GM23338 (cell line): ENCODE measurements around the gene KRT78. TPM values are rescaled to one million over a fixed set of nuclear protein-coding genes. Genes with fewer than 3 reads are reported as not detected.
"Not testable (repeated sequence)": the region's sequence is repeated elsewhere in the genome, so short reads cannot be mapped to it uniquely, and the experiment has no call there.

ENCODE experiments used
- ATAC-seq: fragments of 200-7000 bp; cut with Tn5 transposase; 3 replicates; pipeline ENCODE4 v1.9.1; 2020
- DNase-seq: peaks from one replicate; pipeline ENCODE4 v3.0.0-alpha.2; 2015; ENCODE audit warnings: low spot score
- H2AFZ ChIP-seq: fragments of 200-600 bp; sonication (generic); 2 replicates; pipeline ENCODE4 v1.8.0; 2016; ENCODE audit warnings: antibody characterized with exemption, mild to moderate bottlenecking, moderate library complexity
- H3F3A ChIP-seq: fragments of 200-600 bp; sonication (generic); replicated peaks from 2 replicates; pipeline ENCODE4 v1.8.0; 2017; ENCODE audit warnings: antibody characterized with exemption, mixed run types, low read depth
- H3K27ac ChIP-seq: fragments of 200-600 bp; sonication (generic); 2 replicates; pipeline ENCODE4 v1.6.1; 2016; ENCODE audit warnings: low read depth
- H3K27me3 ChIP-seq: fragments of 200-600 bp; sonication (generic); 2 replicates; pipeline ENCODE4 v1.8.0; 2016; ENCODE audit warnings: mild to moderate bottlenecking, mixed run types, moderate library complexity; ENCODE audit not compliant: insufficient read depth
- H3K36me3 ChIP-seq: fragments of 200-600 bp; sonication (generic); 2 replicates; pipeline ENCODE4 v1.8.0; 2016; ENCODE audit warnings: mild to moderate bottlenecking; ENCODE audit not compliant: insufficient read depth
- H3K4me1 ChIP-seq: fragments of 200-600 bp; sonication (generic); 2 replicates; pipeline ENCODE4 v1.8.0; 2016; ENCODE audit warnings: mild to moderate bottlenecking, moderate library complexity; ENCODE audit not compliant: insufficient read depth
- H3K4me2 ChIP-seq: fragments of 200-600 bp; sonication (generic); 2 replicates; pipeline ENCODE4 v1.7.1; 2017; ENCODE audit warnings: mixed run types
- H3K4me3 ChIP-seq: fragments of 200-600 bp; sonication (generic); 2 replicates; pipeline ENCODE4 v1.6.1; 2016; ENCODE audit warnings: mixed run types
- H3K79me2 ChIP-seq: fragments of 200-600 bp; sonication (generic); replicated peaks from 2 replicates; pipeline ENCODE4 v1.8.0; 2017; ENCODE audit warnings: mild to moderate bottlenecking; ENCODE audit not compliant: insufficient read depth
- H3K9me2 ChIP-seq: fragments of 200-600 bp; sonication (generic); 2 replicates; pipeline ENCODE4 v1.8.0; 2017; ENCODE audit not compliant: insufficient read depth
- H4K20me1 ChIP-seq: fragments of 200-600 bp; sonication (generic); replicated peaks from 2 replicates; pipeline ENCODE4 v1.8.0; 2017; ENCODE audit warnings: mild to moderate bottlenecking; ENCODE audit not compliant: insufficient read depth
- H3K27ac Mint-ChIP-seq: 2 replicates; pipeline ENCODE4 v1.8.0; 2020; ENCODE audit warnings: inconsistent platforms, mild to moderate bottlenecking, moderate library complexity, mixed read lengths
- H3K27me3 Mint-ChIP-seq: 3 replicates; pipeline ENCODE4 v1.8.0; 2022; ENCODE audit warnings: low read depth, mild to moderate bottlenecking, moderate library complexity, mixed read lengths, inconsistent platforms; ENCODE audit not compliant: insufficient read depth, poor library complexity
- H3K36me3 Mint-ChIP-seq: 3 replicates; pipeline ENCODE4 v1.8.0; 2021; ENCODE audit warnings: low read depth, mild to moderate bottlenecking, inconsistent platforms, moderate library complexity, mixed read lengths
- H3K4me1 Mint-ChIP-seq: 3 replicates; pipeline ENCODE4 v1.8.0; 2020; ENCODE audit warnings: mild to moderate bottlenecking, inconsistent platforms, mixed read lengths
- H3K4me3 Mint-ChIP-seq: 3 replicates; pipeline ENCODE4 v1.8.0; 2021; ENCODE audit warnings: moderate library complexity, mild to moderate bottlenecking, inconsistent platforms, mixed read lengths
- H3K9me3 Mint-ChIP-seq: 3 replicates; pipeline ENCODE4 v1.8.0; 2020; ENCODE audit warnings: moderate library complexity, mild to moderate bottlenecking, inconsistent platforms, mixed read lengths
- CREB1 ChIP-seq: fragments of 250-450 bp; sonication (Bioruptor Pico); IDR thresholded peaks from 2 replicates; pipeline ENCODE4 v1.5.0; 2020; ENCODE audit warnings: low read depth, mild to moderate bottlenecking, moderate library complexity
- EZH2 ChIP-seq: fragments of 200-600 bp; sonication (generic); IDR thresholded peaks from one replicate; pipeline ENCODE4 v1.8.0; 2017; ENCODE audit warnings: antibody characterized with exemption, mild to moderate bottlenecking, low read depth; ENCODE audit not compliant: unreplicated experiment
- EZH2phosphoT487 ChIP-seq: fragments of 200-600 bp; sonication (generic); IDR thresholded peaks from one replicate; pipeline ENCODE4 v1.8.1; 2018; ENCODE audit warnings: antibody characterized with exemption; ENCODE audit not compliant: unreplicated experiment
- JUNB ChIP-seq: IDR thresholded peaks from one replicate; pipeline ENCODE4 v1.6.1; 2016; ENCODE audit warnings: antibody characterized with exemption; ENCODE audit not compliant: unreplicated experiment
- NANOG ChIP-seq: IDR thresholded peaks from 2 replicates; pipeline ENCODE4 v1.6.1; 2016; ENCODE audit warnings: antibody characterized with exemption, borderline replicate concordance
- STAT1 ChIP-seq: IDR thresholded peaks from one replicate; pipeline ENCODE4 v1.6.1; 2016; ENCODE audit warnings: antibody characterized with exemption; ENCODE audit not compliant: unreplicated experiment
- ZNF114 ChIP-seq: fragments of 250-450 bp; sonication (Bioruptor Pico); IDR thresholded peaks from 2 replicates; pipeline ENCODE4 v1.5.0; 2020; ENCODE audit warnings: mild to moderate bottlenecking, moderate library complexity
- ZNF331 ChIP-seq: fragments of 250-450 bp; sonication (Bioruptor Pico); IDR thresholded peaks from 2 replicates; pipeline ENCODE4 v1.5.0; 2020; ENCODE audit warnings: low read depth, mild to moderate bottlenecking, moderate library complexity
- ZNF462 ChIP-seq: fragments of 250-450 bp; sonication (Bioruptor Pico); IDR thresholded peaks from 2 replicates; pipeline ENCODE4 v1.5.0; 2020; ENCODE audit warnings: mild to moderate bottlenecking, moderate library complexity
- polyA plus RNA-seq: library from polyadenylated mRNA; unstranded; fragments of >200 nt; fragmentation: Nextera tagmentation; extraction: Ambion mirVana; gene quantifications from 2 replicates; pipeline ENCODE4 v1.2.1, GENCODE V29; 2016
- total RNA-seq: library from RNA; depleted of rRNA; stranded (reverse); fragments of >200 nt; shearing (Covaris generic); gene quantifications from 2 replicates; pipeline ENCODE4 v1.2.3, GENCODE V29; 2014
- TF ChIP-seq, protein P1 (sequence below): IDR thresholded peaks from one replicate; pipeline ENCODE4 v1.6.1; 2018; ENCODE audit warnings: antibody characterized with exemption; ENCODE audit not compliant: unreplicated experiment

The KRT78 gene
- total and polyA plus RNA-seq, 2 experiments from 2014 or later, result not detected

DNA sequence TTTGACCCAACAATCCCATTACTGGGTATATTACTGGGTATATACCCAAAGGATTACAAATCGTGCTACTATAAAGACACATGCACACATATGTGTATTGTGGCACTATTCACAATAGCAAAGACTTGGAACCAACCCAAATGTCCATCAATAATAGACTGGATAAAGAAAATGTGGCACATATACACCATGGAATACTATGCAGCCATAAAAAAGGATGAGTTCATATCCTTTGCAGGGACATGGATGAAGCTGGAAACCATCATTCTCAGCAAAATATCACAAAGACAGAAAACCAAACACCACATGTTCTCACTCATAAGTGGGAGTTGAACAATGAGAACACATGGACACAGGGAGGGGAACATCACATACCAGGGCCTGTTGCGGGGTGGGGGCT is 7.3 kb upstream of the KRT78 start:
- not testable (repeated sequence) for H3K9me3 Mint-ChIP-seq, H3K36me3 ChIP-seq, H2AFZ ChIP-seq, H3F3A ChIP-seq, ATAC-seq, H3K79me2 ChIP-seq, H3K4me2 ChIP-seq, DNase-seq, H3K27ac ChIP-seq, H3K27ac Mint-ChIP-seq, H3K9me2 ChIP-seq, H3K36me3 Mint-ChIP-seq, H3K27me3 ChIP-seq, H3K4me3 ChIP-seq, H4K20me1 ChIP-seq, H3K4me1 Mint-ChIP-seq, H3K4me3 Mint-ChIP-seq, H3K27me3 Mint-ChIP-seq, H3K4me1 ChIP-seq

DNA sequence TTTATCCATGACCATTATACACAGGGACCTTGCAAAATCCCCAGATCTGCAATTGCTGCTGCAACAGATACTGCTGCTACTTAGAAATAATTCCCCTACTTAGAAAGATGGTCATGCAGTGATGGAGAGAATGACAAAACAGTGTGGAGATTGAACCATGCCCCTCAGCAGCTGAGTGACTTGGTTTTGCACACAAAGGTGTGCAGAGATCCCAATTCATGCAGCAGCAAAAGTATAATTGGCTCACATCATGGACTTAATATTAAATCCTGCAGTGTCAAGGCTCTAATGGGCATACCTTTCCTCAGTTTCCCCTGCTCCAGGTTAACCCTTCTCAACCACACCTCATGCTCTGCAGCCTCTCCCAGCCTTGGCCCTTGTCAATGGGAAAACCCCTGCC is 3.0 kb upstream of the KRT78 start:
- no peaks in the 10 kb centered on the region for H3F3A ChIP-seq
- H3K4me2 ChIP-seq, result no peak overlapping the region
- no peak overlapping the region for H3K4me3 Mint-ChIP-seq
- H3K27me3 ChIP-seq, result no peaks in the 10 kb centered on the region
- peaks cover 2% of the 10 kb centered on the region; the same call in 1 of the 2 replicates for H3K9me2 ChIP-seq
- no peak overlapping the region for H2AFZ ChIP-seq
- H3K9me3 Mint-ChIP-seq, result no peaks in the 10 kb centered on the region
- no peak overlapping the region for H3K27ac Mint-ChIP-seq
- DNase-seq, result no peak
- H3K27me3 Mint-ChIP-seq, result peaks cover 3% of the 10 kb centered on the region
- no peak overlapping the region for H3K27ac ChIP-seq
- no peak overlapping the region for H3K4me3 ChIP-seq
- H3K36me3 Mint-ChIP-seq, result no peaks in the 10 kb centered on the region
- no peaks in the 10 kb centered on the region for H3K36me3 ChIP-seq
- no peak for TF ChIP-seq EZH2
- TF ChIP-seq, protein P1, sequence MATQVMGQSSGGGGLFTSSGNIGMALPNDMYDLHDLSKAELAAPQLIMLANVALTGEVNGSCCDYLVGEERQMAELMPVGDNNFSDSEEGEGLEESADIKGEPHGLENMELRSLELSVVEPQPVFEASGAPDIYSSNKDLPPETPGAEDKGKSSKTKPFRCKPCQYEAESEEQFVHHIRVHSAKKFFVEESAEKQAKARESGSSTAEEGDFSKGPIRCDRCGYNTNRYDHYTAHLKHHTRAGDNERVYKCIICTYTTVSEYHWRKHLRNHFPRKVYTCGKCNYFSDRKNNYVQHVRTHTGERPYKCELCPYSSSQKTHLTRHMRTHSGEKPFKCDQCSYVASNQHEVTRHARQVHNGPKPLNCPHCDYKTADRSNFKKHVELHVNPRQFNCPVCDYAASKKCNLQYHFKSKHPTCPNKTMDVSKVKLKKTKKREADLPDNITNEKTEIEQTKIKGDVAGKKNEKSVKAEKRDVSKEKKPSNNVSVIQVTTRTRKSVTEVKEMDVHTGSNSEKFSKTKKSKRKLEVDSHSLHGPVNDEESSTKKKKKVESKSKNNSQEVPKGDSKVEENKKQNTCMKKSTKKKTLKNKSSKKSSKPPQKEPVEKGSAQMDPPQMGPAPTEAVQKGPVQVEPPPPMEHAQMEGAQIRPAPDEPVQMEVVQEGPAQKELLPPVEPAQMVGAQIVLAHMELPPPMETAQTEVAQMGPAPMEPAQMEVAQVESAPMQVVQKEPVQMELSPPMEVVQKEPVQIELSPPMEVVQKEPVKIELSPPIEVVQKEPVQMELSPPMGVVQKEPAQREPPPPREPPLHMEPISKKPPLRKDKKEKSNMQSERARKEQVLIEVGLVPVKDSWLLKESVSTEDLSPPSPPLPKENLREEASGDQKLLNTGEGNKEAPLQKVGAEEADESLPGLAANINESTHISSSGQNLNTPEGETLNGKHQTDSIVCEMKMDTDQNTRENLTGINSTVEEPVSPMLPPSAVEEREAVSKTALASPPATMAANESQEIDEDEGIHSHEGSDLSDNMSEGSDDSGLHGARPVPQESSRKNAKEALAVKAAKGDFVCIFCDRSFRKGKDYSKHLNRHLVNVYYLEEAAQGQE, result no peak
- no peak for TF ChIP-seq JUNB
- TF ChIP-seq ZNF462 (CRISPR knock-in tag), result no peak
- TF ChIP-seq ZNF331 (CRISPR knock-in tag), result no peak
- TF ChIP-seq EZH2phosphoT487, result no peak
- no peak for TF ChIP-seq NANOG
- no peak for TF ChIP-seq CREB1 (CRISPR knock-in tag)
- no peak for TF ChIP-seq STAT1
- no peak for TF ChIP-seq ZNF114
- H3K4me1 ChIP-seq, result no peaks in the 10 kb centered on the region
- no peaks in the 10 kb centered on the region for H3K4me1 Mint-ChIP-seq
- no peaks in the 10 kb centered on the region; the same call in 1 of the 2 replicates for H4K20me1 ChIP-seq
- no peak for ATAC-seq
- H3K79me2 ChIP-seq, result no peaks in the 10 kb centered on the region
